ENCODE results near the gene MIER2. TPM values are rescaled to one million over a fixed set of nuclear protein-coding genes. Genes with fewer than 3 reads are reported as not detected.
A peak's percentile ranks its signal among the peaks of the same experiment; 100 is the strongest.

The MIER2 gene
- polyA plus RNA-seq, 1 of the 3 experiments (the other 2 are of a cell fraction), result 15.9 TPM

DNA sequence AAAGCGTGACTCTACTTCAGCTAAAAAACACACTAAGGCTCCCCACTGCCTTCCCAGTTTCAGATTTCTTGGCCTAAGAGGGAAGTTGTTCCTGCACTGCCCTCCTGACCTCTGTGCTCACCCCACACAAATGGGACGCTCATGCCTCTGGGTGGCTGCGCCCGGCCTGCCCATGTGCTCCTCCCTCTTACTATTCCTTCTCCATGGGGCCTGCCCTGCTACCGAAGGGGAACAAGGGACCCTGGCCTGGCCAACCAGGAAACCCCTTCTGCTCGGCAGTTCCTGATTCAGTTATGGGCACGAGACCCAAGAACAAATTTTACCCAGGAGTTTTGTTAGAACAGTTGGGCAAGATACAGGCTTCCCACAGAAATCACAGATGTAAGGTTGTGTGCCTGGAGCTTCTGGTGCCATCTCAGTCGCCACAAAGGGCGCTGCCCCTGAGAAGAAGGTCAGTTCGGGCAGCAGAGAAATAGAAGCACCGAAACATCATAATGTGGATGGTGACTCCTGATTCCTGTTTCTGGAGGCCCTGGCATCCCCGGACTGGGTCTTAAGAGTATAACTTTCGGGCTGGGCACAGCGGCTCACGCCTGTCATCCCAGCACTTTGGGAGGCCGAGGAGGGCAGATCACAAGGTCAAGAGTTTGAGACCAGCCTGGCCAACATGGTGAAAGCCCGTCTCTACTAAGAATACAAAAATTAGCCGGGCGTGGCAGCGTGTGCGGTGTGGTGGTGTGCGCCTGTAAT lies 47.9 kb downstream of the MIER2 start:
- H3K9me2 ChIP-seq, result no peaks in the 10 kb centered on the region
- ChIA-PET POLR2A (no interaction called here), CTCF (interaction anchor here (0.6 to 1.3 kb wide), 2 partner anchors 25 to 708 kb away, joined by 3 to 4 read pairs; no protein-coding TSS in a partner anchor)
- no peak overlapping the region for H3K27ac ChIP-seq (ENCODE audit: low read depth in 2 of 2, low read length in 1 of 2)
- no peaks in the 10 kb centered on the region for H3K9me3 ChIP-seq
- no peak overlapping the region for H3K4me2 ChIP-seq
- no peaks in the 10 kb centered on the region for H3K27me3 ChIP-seq (ENCODE audit: insufficient read depth)
- no peak for DNase-seq
- H3K79me2 ChIP-seq (ENCODE audit: insufficient read depth), result no peaks in the 10 kb centered on the region
- H3K4me1 ChIP-seq (ENCODE audit: control insufficient read depth in 1 of 2, insufficient read depth in 2 of 2, low read depth in 1 of 2, low read length in 1 of 2), result no peaks in the 10 kb centered on the region; a peak in 1 of 4 replicates
- 92% methylated on average over 21 of the region's 22 CpGs for WGBS (ENCODE audit: low lambda C conversion rate)
- TF ChIP-seq YY1 (IDR thresholded peaks at IDR 0.05; ENCODE audit: low read depth), result no peak
- no peak for TF ChIP-seq USF1 (IDR thresholded peaks at IDR 0.05; ENCODE audit: borderline replicate concordance, low read depth)
- TF ChIP-seq RCOR1 (IDR thresholded peaks at IDR 0.05; ENCODE audit: low read length), result no peak
- no peak for TF ChIP-seq GABPA (IDR thresholded peaks at IDR 0.05; ENCODE audit: low read depth)
- no peak for TF ChIP-seq FOSL2 (IDR thresholded peaks at IDR 0.05; ENCODE audit: borderline replicate concordance, low read depth)
- no peak for TF ChIP-seq GATA2 (CRISPR knock-in tag; IDR thresholded peaks at IDR 0.05)
- TF ChIP-seq SMC3 (IDR thresholded peaks at IDR 0.05; ENCODE audit: low read depth, low read length), result no peak
- no peak for TF ChIP-seq IRF3 (IDR thresholded peaks at IDR 0.05; ENCODE audit: low read depth, low read length)
- TF ChIP-seq NRF1 (IDR thresholded peaks at IDR 0.05; ENCODE audit: low read depth, low read length), result no peak
- no peaks in the 10 kb centered on the region for H4K20me1 ChIP-seq (ENCODE audit: insufficient read depth)
- no peak overlapping the region for H3K9ac ChIP-seq
- no peaks in the 10 kb centered on the region for H3F3A ChIP-seq (replicated peaks; ENCODE audit: insufficient read depth)
- no peaks in the 10 kb centered on the region for H3K36me3 ChIP-seq (replicated peaks in 1 of 2; ENCODE audit: control insufficient read depth in 1 of 2, insufficient read depth in 2 of 2, low read length in 1 of 2)
- H2AFZ ChIP-seq (ENCODE audit: low read depth), result no peak overlapping the region
- H3K4me3 ChIP-seq (ENCODE audit: low read depth in 2 of 2, low read length in 1 of 2), result no peak overlapping the region

- CTCF ChIA-PET, result interaction anchor here (0.6 to 1.3 kb wide), 2 partner anchors 24 to 709 kb away, joined by 3 to 4 read pairs; no protein-coding TSS in a partner anchor
- 78% methylated on average over 10 of the region's 13 CpGs for WGBS (ENCODE audit: low lambda C conversion rate)
- H4K20me1 ChIP-seq (ENCODE audit: insufficient read depth), result no peaks in the 10 kb centered on the region
Observed at GRCh38 chr19:295687-296370, 48.8 kb downstream of the MIER2 start.

More at GRCh38 chr19:295687-296370, 48.8 kb downstream of the MIER2 start:
- Histone ChIP-seq H3K9me2 (no peaks in the 10 kb centered on the region), H3K27ac (ENCODE audit: low read depth in 2 of 2, low read length in 1 of 2) (no peak overlapping the region), H3K9ac (no peak overlapping the region), H3K4me1 (ENCODE audit: control insufficient read depth in 1 of 2, insufficient read depth in 2 of 2, low read depth in 1 of 2, low read length in 1 of 2) (no peaks in the 10 kb centered on the region; a peak in 1 of 4 replicates), H2AFZ (ENCODE audit: low read depth) (no peak overlapping the region), H3K27me3 (ENCODE audit: insufficient read depth) (no peaks in the 10 kb centered on the region), H3K9me3 (no peaks in the 10 kb centered on the region), H3K4me2 (no peak overlapping the region), H3F3A (replicated peaks; ENCODE audit: insufficient read depth) (no peaks in the 10 kb centered on the region), H3K4me3 (ENCODE audit: low read depth in 2 of 2, low read length in 1 of 2) (no peak overlapping the region), H3K79me2 (ENCODE audit: insufficient read depth) (no peaks in the 10 kb centered on the region), H3K36me3 (replicated peaks in 1 of 2; ENCODE audit: control insufficient read depth in 1 of 2, insufficient read depth in 2 of 2, low read length in 1 of 2) (no peaks in the 10 kb centered on the region)
- peak; percentile 30 for DNase-seq
- POLR2A ChIA-PET, result no interaction called here
- no peak for TF ChIP-seq FOSL2 (IDR thresholded peaks at IDR 0.05; ENCODE audit: borderline replicate concordance, low read depth)
- TF ChIP-seq, protein P1, sequence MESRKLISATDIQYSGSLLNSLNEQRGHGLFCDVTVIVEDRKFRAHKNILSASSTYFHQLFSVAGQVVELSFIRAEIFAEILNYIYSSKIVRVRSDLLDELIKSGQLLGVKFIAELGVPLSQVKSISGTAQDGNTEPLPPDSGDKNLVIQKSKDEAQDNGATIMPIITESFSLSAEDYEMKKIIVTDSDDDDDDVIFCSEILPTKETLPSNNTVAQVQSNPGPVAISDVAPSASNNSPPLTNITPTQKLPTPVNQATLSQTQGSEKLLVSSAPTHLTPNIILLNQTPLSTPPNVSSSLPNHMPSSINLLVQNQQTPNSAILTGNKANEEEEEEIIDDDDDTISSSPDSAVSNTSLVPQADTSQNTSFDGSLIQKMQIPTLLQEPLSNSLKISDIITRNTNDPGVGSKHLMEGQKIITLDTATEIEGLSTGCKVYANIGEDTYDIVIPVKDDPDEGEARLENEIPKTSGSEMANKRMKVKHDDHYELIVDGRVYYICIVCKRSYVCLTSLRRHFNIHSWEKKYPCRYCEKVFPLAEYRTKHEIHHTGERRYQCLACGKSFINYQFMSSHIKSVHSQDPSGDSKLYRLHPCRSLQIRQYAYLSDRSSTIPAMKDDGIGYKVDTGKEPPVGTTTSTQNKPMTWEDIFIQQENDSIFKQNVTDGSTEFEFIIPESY (IDR thresholded peaks at IDR 0.05; ENCODE audit: borderline replicate concordance, low read depth), result no peak
